A549 (cell line): ENCODE measurements around the gene ANK3. TPM values are rescaled to one million over a fixed set of nuclear protein-coding genes. Genes with fewer than 3 reads are reported as not detected.

ENCODE experiments used
- ATAC-seq, 2 experiments: fragments of 200-7000 bp in 1 of 2; fragments of >200 bp in 1 of 2; cut with Nextera tagmentation in 1 of 2; cut with Tn5 transposase in 1 of 2; 3 replicates each; pipeline versions ENCODE4 v1.8.0 to v1.9.1; 2018 to 2020; ENCODE audit warnings: mild to moderate bottlenecking in 1 of 2, moderate library complexity in 1 of 2
- CTCF ChIA-PET: fragments of 300-600 bp; sonication (Branson Sonifier 250); formaldehyde crosslinking; extraction: SDS; loops from one replicate; lab custom pipeline; 2021; ENCODE audit warnings: antibody characterized with exemption, inconsistent platforms; lab: Yijun Ruan, JAX
- POLR2A ChIA-PET: fragments of 350-600 bp; formaldehyde crosslinking; extraction: SDS; loops from one replicate; lab custom pipeline; 2021; ENCODE audit warnings: antibody characterized with exemption, inconsistent platforms; lab: Yijun Ruan, JAX
- DNase-seq, 2 experiments: peaks; one replicate each; pipeline versions ENCODE4 v3.0.0 to v3.0.0-alpha.2; 2011 to 2016; ENCODE audit warnings: low read depth in 1 of 2, low spot score in 1 of 2
- FAIRE-seq: peaks from 2 replicates; lab custom pipeline; 2011; peaks lifted over from hg19 to GRCh38; lab: Jason Lieb, UNC
- H3K27ac ChIP-seq, 2 experiments: fragments of >200 bp; sonication (Bioruptor Twin); formaldehyde crosslinking; 3 replicates each; pipeline ENCODE4 v1.5.1; 2016 to 2017
- H3K4me1 ChIP-seq: fragments of >200 bp; sonication (Bioruptor Twin); formaldehyde crosslinking; 3 replicates; pipeline ENCODE4 v1.6.1; 2016
- H3K4me2 ChIP-seq: fragments of >200 bp; sonication (Bioruptor Twin); formaldehyde crosslinking; 3 replicates; pipeline ENCODE4 v1.6.1; 2016
- H3K4me3 ChIP-seq: fragments of >200 bp; sonication (Bioruptor Twin); formaldehyde crosslinking; 3 replicates; pipeline ENCODE4 v1.5.1; 2016
- H3K9me3 ChIP-seq: fragments of >200 bp; sonication (Bioruptor Twin); formaldehyde crosslinking; 3 replicates; pipeline ENCODE4 v1.6.1; 2016
- BHLHE40 ChIP-seq: IDR thresholded peaks from 2 replicates; pipeline ENCODE4 v1.6.1; 2012; ENCODE audit warnings: low read depth, low read length, inconsistent platforms
- CBX2 ChIP-seq: fragments of 200-600 bp; sonication (generic); IDR thresholded peaks from 2 replicates; pipeline ENCODE4 v1.6.1; 2016; ENCODE audit warnings: low read depth, mild to moderate bottlenecking, borderline replicate concordance
- CEBPB ChIP-seq, 2 experiments: fragments of >200 bp in 1 of 2; sonication (Bioruptor Twin) in 1 of 2; formaldehyde crosslinking in 1 of 2; IDR thresholded peaks; 2 replicates each; pipeline ENCODE4 v1.6.1; 2012 to 2016
- EHMT2 ChIP-seq: fragments of 200-600 bp; sonication (generic); IDR thresholded peaks from 2 replicates; pipeline ENCODE4 v1.6.1; 2016; ENCODE audit warnings: antibody characterized with exemption, low read depth, mild to moderate bottlenecking, moderate library complexity
- FOSL2 ChIP-seq, 2 experiments: fragments of 450-650 bp in 1 of 2; fragments of >200 bp in 1 of 2; sonication (Bioruptor Twin) in 1 of 2; formaldehyde crosslinking; IDR thresholded peaks; 2 replicates each; pipeline versions ENCODE4 v1.5.0 to v1.6.1; 2016 to 2020; ENCODE audit warnings: mild to moderate bottlenecking in 1 of 2, moderate library complexity in 1 of 2
- FOXS1 ChIP-seq: fragments of 250-450 bp; sonication (Bioruptor Pico); IDR thresholded peaks from 2 replicates; pipeline ENCODE4 v1.5.0; 2020; ENCODE audit warnings: mild to moderate bottlenecking, moderate library complexity
- HDAC2 ChIP-seq: fragments of 200-600 bp; sonication (generic); IDR thresholded peaks from 2 replicates; pipeline ENCODE4 v1.6.1; 2016
- HEYL ChIP-seq: fragments of 250-450 bp; sonication (Bioruptor Pico); IDR thresholded peaks from 2 replicates; pipeline ENCODE4 v1.8.0; 2021; ENCODE audit warnings: mild to moderate bottlenecking, moderate library complexity
- HOXA7 ChIP-seq: fragments of 250-450 bp; sonication (Bioruptor Pico); IDR thresholded peaks from 2 replicates; pipeline ENCODE4 v1.5.0; 2020; ENCODE audit warnings: mild to moderate bottlenecking, moderate library complexity
- HOXB13 ChIP-seq: fragments of 250-450 bp; sonication (Bioruptor Pico); IDR thresholded peaks from 2 replicates; pipeline ENCODE4 v1.5.0; 2020; ENCODE audit warnings: low read depth, mild to moderate bottlenecking, moderate library complexity
- KDM1A ChIP-seq: fragments of 200-600 bp; sonication (generic); IDR thresholded peaks from 2 replicates; pipeline ENCODE4 v1.6.1; 2016; ENCODE audit warnings: low read depth, mild to moderate bottlenecking
- KDM5A ChIP-seq: fragments of 200-600 bp; sonication (generic); IDR thresholded peaks from 2 replicates; pipeline ENCODE4 v1.6.1; 2016; ENCODE audit warnings: antibody characterized with exemption, mild to moderate bottlenecking
- NPAS2 ChIP-seq: fragments of 250-450 bp; sonication (Bioruptor Pico); IDR thresholded peaks from 2 replicates; pipeline ENCODE4 v1.8.0; 2022; ENCODE audit warnings: mild to moderate bottlenecking, moderate library complexity, borderline replicate concordance
- PHF8 ChIP-seq: fragments of 200-600 bp; sonication (generic); IDR thresholded peaks from 2 replicates; pipeline ENCODE4 v1.6.1; 2016; ENCODE audit warnings: low read depth, mild to moderate bottlenecking, antibody characterized with exemption, moderate library complexity, borderline replicate concordance
- POLR2A ChIP-seq: IDR thresholded peaks from 2 replicates; pipeline ENCODE4 v1.6.1; 2012; ENCODE audit warnings: mild to moderate bottlenecking, low read length
- POLR2AphosphoS2 ChIP-seq: conservative IDR thresholded peaks from 2 replicates; pipeline ENCODE4 v1.6.1; 2012; ENCODE audit warnings: low read length, improper control_type of control experiment, inconsistent platforms
- RAD21 ChIP-seq, 2 experiments: fragments of >200 bp in 1 of 2; sonication (Bioruptor Twin) in 1 of 2; formaldehyde crosslinking in 1 of 2; IDR thresholded peaks in 1 of 2; conservative IDR thresholded peaks in 1 of 2; 2 replicates in 1 of 2; 3 replicates in 1 of 2; pipeline ENCODE4 v1.6.1; 2012 to 2018; ENCODE audit warnings: inconsistent platforms in 1 of 2
- SMC3 ChIP-seq: fragments of >200 bp; sonication (Bioruptor Twin); formaldehyde crosslinking; IDR thresholded peaks from 3 replicates; pipeline ENCODE4 v1.6.1; 2018; ENCODE audit warnings: inconsistent platforms
- SREBF2 ChIP-seq: fragments of 450-650 bp; IDR thresholded peaks from 2 replicates; pipeline ENCODE4 v1.6.1; 2014; ENCODE audit warnings: mild to moderate bottlenecking, moderate library complexity
- TP53 ChIP-seq: fragments of 250-450 bp; sonication (Bioruptor Pico); IDR thresholded peaks from 2 replicates; pipeline ENCODE4 v1.5.0; 2021; ENCODE audit warnings: mild to moderate bottlenecking, moderate library complexity
- ZFP36 ChIP-seq: fragments of 450-650 bp; IDR thresholded peaks from 2 replicates; pipeline ENCODE4 v1.6.1; 2014; ENCODE audit warnings: borderline replicate concordance; ENCODE audit not compliant: partially characterized antibody
- ZNF302 ChIP-seq: fragments of 250-450 bp; sonication (Bioruptor Pico); IDR thresholded peaks from 2 replicates; pipeline ENCODE4 v1.9.0; 2021; ENCODE audit warnings: inconsistent platforms, mild to moderate bottlenecking, moderate library complexity
- WGBS: methylation state at CpG from one replicate; pipeline ENCODE4 v1.1.6; 2017; ENCODE audit errors: missing lambda C conversion rate; 5-methylcytosine and 5-hydroxymethylcytosine counted together
- polyA plus RNA-seq, 4 experiments: library from polyadenylated mRNA; depleted of rRNA in 3 of 4; stranded (reverse); fragments of >200 nt; fragmentation: RNase III in 1 of 4; extraction: RNeasy Plus Mini Kit Qiagen cat#74134 plus additional on column Dnase treatment in 1 of 4; gene quantifications; 2 replicates in 3 of 4; 3 replicates in 1 of 4; pipeline ENCODE4 v1.2.3, GENCODE V29; 2011 to 2017
- TF ChIP-seq, protein P1 (sequence below): fragments of 250-450 bp; sonication (Bioruptor Pico); IDR thresholded peaks from 2 replicates; pipeline ENCODE4 v1.5.0; 2020; ENCODE audit warnings: low read depth, mild to moderate bottlenecking, moderate library complexity
- TF ChIP-seq, protein P2 (sequence below): fragments of >200 bp; sonication (Bioruptor Twin); formaldehyde crosslinking; IDR thresholded peaks from 3 replicates; pipeline ENCODE4 v1.5.1; 2016
- TF ChIP-seq, protein P3 (sequence below): IDR thresholded peaks from 2 replicates; pipeline ENCODE4 v1.6.1; 2012

Gene ANK3
- polyA plus RNA-seq, 2 of the 4 experiments (the other 2 are of a cell fraction) = 0.56 to 5.4 TPM

DNA sequence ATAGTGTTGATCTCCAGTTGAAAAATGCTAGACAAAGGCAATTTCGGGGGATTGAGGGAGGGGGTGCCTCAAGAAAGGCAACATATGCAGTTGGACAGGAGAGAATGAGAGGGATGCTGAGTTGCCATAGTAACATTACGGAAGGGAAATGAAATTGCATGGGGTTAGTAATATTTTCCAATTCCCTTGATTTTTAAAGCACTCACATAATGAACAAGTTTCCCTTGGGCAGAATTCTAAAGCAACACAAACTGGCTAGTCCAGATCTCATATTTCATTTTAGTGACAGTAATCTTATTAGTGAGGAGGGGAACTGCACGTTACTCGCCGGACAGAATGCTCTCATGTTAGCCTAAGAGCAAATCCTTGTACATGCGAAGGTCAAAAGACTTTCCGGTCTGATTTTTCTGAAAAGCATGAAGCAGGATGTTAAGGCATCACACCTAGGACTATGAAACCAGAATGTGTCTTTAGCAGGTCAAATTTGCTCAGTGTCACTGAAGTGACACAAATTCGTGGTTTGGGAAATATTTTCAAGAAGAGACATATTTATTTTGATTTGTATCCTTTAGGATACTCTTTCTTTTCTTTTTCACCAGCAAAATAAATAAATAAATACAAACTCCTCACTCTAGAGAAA is 165.5 kb downstream of the ANK3 start (continued):
- TF ChIP-seq BHLHE40 (no peak), KDM5A (no peak), TP53 (CRISPR knock-in tag) (no peak), HOXB13 (CRISPR knock-in tag) (no peak), NPAS2 (CRISPR knock-in tag) (no peak), POLR2A (no peak), CEBPB (IDR thresholded peaks at IDR 0.05) (no peak)

DNA sequence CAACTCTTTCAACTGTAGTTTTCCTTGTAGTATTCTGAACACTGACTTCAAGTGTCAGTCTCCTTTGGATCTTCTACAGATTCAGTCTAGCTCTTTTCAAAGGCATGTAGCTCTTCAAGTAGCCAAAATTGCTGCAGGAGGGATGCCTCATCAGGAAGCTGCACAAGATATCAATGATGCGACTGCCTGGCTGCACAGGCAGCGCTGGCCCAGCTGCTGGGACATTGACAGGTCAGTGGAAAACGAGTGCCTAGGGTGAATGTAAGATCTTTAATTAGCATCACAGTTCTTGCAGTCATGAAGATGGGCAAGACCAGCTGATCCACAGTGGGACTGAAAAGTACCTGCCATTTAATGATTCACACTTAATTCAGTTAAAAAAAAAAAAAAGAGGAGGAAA is 167.6 kb downstream of the ANK3 start:
- ATAC-seq (no peak), FAIRE-seq (no peak), DNase-seq (no peak)
- TF ChIP-seq FOSL2 (IDR thresholded peaks at IDR 0.05) = no peak
- TF ChIP-seq FOSL2 (CRISPR knock-in tag; IDR thresholded peaks at IDR 0.05) = no peak
- TF ChIP-seq HDAC2 = no peak
- no peak for TF ChIP-seq HOXA7
- TF ChIP-seq HEYL = no peak
- TF ChIP-seq SREBF2 = no peak
- no peak for TF ChIP-seq KDM1A
- no peak for TF ChIP-seq BHLHE40
- no peak for TF ChIP-seq RAD21 (conservative IDR thresholded peaks at IDR 0.05 in 1 of 2, IDR thresholded peaks at IDR 0.05 in 1 of 2)
- TF ChIP-seq ZNF302 (CRISPR knock-in tag) = no peak
- TF ChIP-seq, protein P1, sequence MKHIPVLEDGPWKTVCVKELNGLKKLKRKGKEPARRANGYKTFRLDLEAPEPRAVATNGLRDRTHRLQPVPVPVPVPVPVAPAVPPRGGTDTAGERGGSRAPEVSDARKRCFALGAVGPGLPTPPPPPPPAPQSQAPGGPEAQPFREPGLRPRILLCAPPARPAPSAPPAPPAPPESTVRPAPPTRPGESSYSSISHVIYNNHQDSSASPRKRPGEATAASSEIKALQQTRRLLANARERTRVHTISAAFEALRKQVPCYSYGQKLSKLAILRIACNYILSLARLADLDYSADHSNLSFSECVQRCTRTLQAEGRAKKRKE (CRISPR knock-in tag) = no peak
- no peak for TF ChIP-seq CBX2
- TF ChIP-seq ZFP36 = no peak
- no peak for TF ChIP-seq POLR2AphosphoS2
- TF ChIP-seq EHMT2 = no peak
- TF ChIP-seq, protein P2, sequence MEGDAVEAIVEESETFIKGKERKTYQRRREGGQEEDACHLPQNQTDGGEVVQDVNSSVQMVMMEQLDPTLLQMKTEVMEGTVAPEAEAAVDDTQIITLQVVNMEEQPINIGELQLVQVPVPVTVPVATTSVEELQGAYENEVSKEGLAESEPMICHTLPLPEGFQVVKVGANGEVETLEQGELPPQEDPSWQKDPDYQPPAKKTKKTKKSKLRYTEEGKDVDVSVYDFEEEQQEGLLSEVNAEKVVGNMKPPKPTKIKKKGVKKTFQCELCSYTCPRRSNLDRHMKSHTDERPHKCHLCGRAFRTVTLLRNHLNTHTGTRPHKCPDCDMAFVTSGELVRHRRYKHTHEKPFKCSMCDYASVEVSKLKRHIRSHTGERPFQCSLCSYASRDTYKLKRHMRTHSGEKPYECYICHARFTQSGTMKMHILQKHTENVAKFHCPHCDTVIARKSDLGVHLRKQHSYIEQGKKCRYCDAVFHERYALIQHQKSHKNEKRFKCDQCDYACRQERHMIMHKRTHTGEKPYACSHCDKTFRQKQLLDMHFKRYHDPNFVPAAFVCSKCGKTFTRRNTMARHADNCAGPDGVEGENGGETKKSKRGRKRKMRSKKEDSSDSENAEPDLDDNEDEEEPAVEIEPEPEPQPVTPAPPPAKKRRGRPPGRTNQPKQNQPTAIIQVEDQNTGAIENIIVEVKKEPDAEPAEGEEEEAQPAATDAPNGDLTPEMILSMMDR = no peak
- no peak for TF ChIP-seq FOXS1
- no peak for TF ChIP-seq SMC3
- TF ChIP-seq, protein P3, sequence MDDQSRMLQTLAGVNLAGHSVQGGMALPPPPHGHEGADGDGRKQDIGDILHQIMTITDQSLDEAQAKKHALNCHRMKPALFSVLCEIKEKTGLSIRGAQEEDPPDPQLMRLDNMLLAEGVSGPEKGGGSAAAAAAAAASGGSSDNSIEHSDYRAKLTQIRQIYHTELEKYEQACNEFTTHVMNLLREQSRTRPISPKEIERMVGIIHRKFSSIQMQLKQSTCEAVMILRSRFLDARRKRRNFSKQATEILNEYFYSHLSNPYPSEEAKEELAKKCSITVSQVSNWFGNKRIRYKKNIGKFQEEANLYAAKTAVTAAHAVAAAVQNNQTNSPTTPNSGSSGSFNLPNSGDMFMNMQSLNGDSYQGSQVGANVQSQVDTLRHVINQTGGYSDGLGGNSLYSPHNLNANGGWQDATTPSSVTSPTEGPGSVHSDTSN = no peak
- no peak for TF ChIP-seq TP53 (CRISPR knock-in tag)
- TF ChIP-seq PHF8 = no peak
- ChIA-PET POLR2A (no interaction called here), CTCF (interaction anchor here (0.6 to 1.4 kb wide), 7 partner anchors 10 to 1050 kb away, joined by 3 to 7 read pairs (median 3); no protein-coding TSS in a partner anchor)
- Histone ChIP-seq H3K4me2 (no peak overlapping the region), H3K9me3 (no peaks in the 10 kb centered on the region), H3K4me3 (no peak overlapping the region), H3K4me1 (no peaks in the 10 kb centered on the region), H3K27ac (no peak overlapping the region)
- WGBS = 53% methylated on average over 3 of the region's 3 CpGs
